ENCODE measurements around the gene DIPK1B.
A peak's percentile ranks its signal among the peaks of the same experiment; 100 is the strongest.

DNA sequence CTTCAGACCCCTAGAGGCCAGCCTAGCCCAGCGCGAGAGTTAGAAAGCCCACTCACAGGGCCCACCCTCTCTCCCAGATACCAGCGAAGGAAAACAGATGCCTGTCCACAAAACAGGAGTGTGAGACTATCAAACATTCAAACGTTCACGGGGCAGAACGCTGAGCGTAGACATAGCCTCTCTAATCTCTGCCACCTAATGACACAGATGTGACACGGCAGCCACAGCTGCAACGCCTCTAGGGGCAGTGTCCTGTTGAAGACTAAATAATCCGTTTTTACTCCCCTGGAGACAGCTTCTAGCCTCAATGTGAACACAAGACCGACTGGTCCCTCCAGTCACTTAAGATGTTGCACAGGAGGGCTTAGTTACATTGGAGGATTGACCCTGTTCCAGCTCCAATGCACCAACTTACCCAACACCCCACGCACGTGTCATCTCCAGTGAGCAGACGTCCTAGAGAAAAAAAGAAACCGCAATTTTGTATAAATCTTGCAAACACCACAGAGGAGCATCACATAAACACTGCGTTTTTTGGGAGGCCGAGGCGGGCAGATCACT is 14.3 kb downstream of the DIPK1B start:
- TF ChIP-seq, protein P1, sequence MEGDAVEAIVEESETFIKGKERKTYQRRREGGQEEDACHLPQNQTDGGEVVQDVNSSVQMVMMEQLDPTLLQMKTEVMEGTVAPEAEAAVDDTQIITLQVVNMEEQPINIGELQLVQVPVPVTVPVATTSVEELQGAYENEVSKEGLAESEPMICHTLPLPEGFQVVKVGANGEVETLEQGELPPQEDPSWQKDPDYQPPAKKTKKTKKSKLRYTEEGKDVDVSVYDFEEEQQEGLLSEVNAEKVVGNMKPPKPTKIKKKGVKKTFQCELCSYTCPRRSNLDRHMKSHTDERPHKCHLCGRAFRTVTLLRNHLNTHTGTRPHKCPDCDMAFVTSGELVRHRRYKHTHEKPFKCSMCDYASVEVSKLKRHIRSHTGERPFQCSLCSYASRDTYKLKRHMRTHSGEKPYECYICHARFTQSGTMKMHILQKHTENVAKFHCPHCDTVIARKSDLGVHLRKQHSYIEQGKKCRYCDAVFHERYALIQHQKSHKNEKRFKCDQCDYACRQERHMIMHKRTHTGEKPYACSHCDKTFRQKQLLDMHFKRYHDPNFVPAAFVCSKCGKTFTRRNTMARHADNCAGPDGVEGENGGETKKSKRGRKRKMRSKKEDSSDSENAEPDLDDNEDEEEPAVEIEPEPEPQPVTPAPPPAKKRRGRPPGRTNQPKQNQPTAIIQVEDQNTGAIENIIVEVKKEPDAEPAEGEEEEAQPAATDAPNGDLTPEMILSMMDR (IDR thresholded peaks at IDR 0.05): peak in 2 of 5 experiments; percentile 12 to 22
- TF ChIP-seq POLR2A (IDR thresholded peaks at IDR 0.05): no peak
